Loucy (cell line): ENCODE measurements around the gene MRPS9.

Experiments used
- CTCF ChIP-seq: fragments of 200-600 bp; sonication (generic); conservative IDR thresholded peaks from 2 replicates; pipeline ENCODE4 v1.5.1; 2014; ENCODE audit warnings: mild to moderate bottlenecking, antibody characterized with exemption, low read length
- EZH2phosphoT487 ChIP-seq: fragments of 200-600 bp; IDR thresholded peaks from 2 replicates; pipeline ENCODE4 v1.6.1; 2018; ENCODE audit warnings: antibody characterized with exemption, mild to moderate bottlenecking, moderate library complexity, borderline replicate concordance

GRCh38 chr2:105102963-105103421 lies 65.1 kb downstream of the MRPS9 start:
- TF ChIP-seq CTCF (no peak), EZH2phosphoT487 (no peak)
